GM19452 (cell line): Measurements from ENCODE around the gene ZCCHC14.
"Not testable (repeated sequence)": the region's sequence is repeated elsewhere in the genome, so short reads cannot be mapped to it uniquely, and the experiment has no call there.

Experiments
- ATAC-seq: cut with Tn5 transposase; IDR thresholded peaks from one replicate; pipeline ENCODE4 v1.9.1; 2021; ENCODE audit not compliant: unreplicated experiment

ZCCHC14 gene

GRCh38 chr16:87412371-87412995, 80.3 kb downstream of the ZCCHC14 start:
- no peak for ATAC-seq

GRCh38 chr16:87411375-87412271, 81.2 kb downstream of the ZCCHC14 start:
- ATAC-seq: no peak

- ATAC-seq: no peak
Measured at GRCh38 chr16:87410968-87411367, 81.9 kb downstream of the ZCCHC14 start.

- no peak for ATAC-seq
Measured at GRCh38 chr16:87410530-87410929, 82.3 kb downstream of the ZCCHC14 start.

GRCh38 chr16:87409781-87410180, 83.0 kb downstream of the ZCCHC14 start:
- ATAC-seq: no peak

- no peak for ATAC-seq
Measured at GRCh38 chr16:87409153-87409552, 83.7 kb downstream of the ZCCHC14 start.

GRCh38 chr16:87407511-87408112, 85.2 kb downstream of the ZCCHC14 start:
- ATAC-seq: no peak

GRCh38 chr16:87406495-87407088, 86.2 kb downstream of the ZCCHC14 start:
- ATAC-seq: no peak

- no peak for ATAC-seq
Measured at GRCh38 chr16:87404764-87405625, 87.8 kb downstream of the ZCCHC14 start.

- no peak for ATAC-seq
Measured at GRCh38 chr16:87395181-87395842, 97.5 kb downstream of the ZCCHC14 start.

GRCh38 chr16:87393680-87394055, 99.2 kb downstream of the ZCCHC14 start:
- ATAC-seq: no peak

GRCh38 chr16:87392821-87393679, 99.8 kb downstream of the ZCCHC14 start:
- ATAC-seq: no peak

- peak; percentile 56 for ATAC-seq
Measured at GRCh38 chr16:87391950-87392820, 100.6 kb downstream of the ZCCHC14 start, which contains the start of gene MAP1LC3B. MAP1LC3B (plus strand) TSS chr16:87392336; CDS start chr16:87392428, 92 bp downstream.

GRCh38 chr16:87391324-87391949, 101.4 kb downstream of the ZCCHC14 start:
- no peak for ATAC-seq

GRCh38 chr16:87390641-87391323, 102.0 kb downstream of the ZCCHC14 start:
- no peak for ATAC-seq

GRCh38 chr16:87389914-87390313, 102.9 kb downstream of the ZCCHC14 start:
- not testable (repeated sequence) for ATAC-seq

GRCh38 chr16:87389245-87389644, 103.6 kb downstream of the ZCCHC14 start:
- no peak for ATAC-seq
